Endothelial cell (in vitro differentiated cells): Measurements from ENCODE around the gene TCF23. TPM values are rescaled to one million over a fixed set of nuclear protein-coding genes. Genes with fewer than 3 reads are reported as not detected.

ENCODE experiments used
- DNase-seq: peaks from one replicate; pipeline ENCODE4 v3.0.0; 2021; ENCODE audit warnings: low spot score
- H3K27ac Mint-ChIP-seq: one replicate; pipeline ENCODE4 v1.8.0; 2021; ENCODE audit warnings: mixed read lengths, inconsistent platforms; ENCODE audit not compliant: unreplicated experiment
- H3K27me3 Mint-ChIP-seq: one replicate; pipeline ENCODE4 v1.8.0; 2021; ENCODE audit warnings: mild to moderate bottlenecking, moderate library complexity, mixed read lengths, inconsistent platforms; ENCODE audit not compliant: unreplicated experiment
- H3K36me3 Mint-ChIP-seq: one replicate; pipeline ENCODE4 v1.8.0; 2021; ENCODE audit warnings: mild to moderate bottlenecking, low read depth, mixed read lengths, inconsistent platforms; ENCODE audit not compliant: unreplicated experiment
- H3K4me1 Mint-ChIP-seq: one replicate; pipeline ENCODE4 v1.8.0; 2021; ENCODE audit warnings: mild to moderate bottlenecking, mixed read lengths, inconsistent platforms; ENCODE audit not compliant: unreplicated experiment
- H3K4me3 Mint-ChIP-seq: one replicate; pipeline ENCODE4 v1.8.0; 2021; ENCODE audit warnings: mild to moderate bottlenecking, mixed read lengths, inconsistent platforms; ENCODE audit not compliant: unreplicated experiment
- H3K9me3 Mint-ChIP-seq: one replicate; pipeline ENCODE4 v1.8.0; 2021; ENCODE audit warnings: mixed read lengths, inconsistent platforms; ENCODE audit not compliant: unreplicated experiment
- CTCF ChIP-seq: fragments of 200-600 bp; sonication (generic); IDR thresholded peaks from one replicate; pipeline ENCODE4 v1.5.0; 2021; ENCODE audit warnings: antibody characterized with exemption; ENCODE audit not compliant: unreplicated experiment
- total RNA-seq: library from RNA; stranded (reverse); fragmentation: NEBNext Ultra II Directional; extraction: Animal tissue kit (Norgen Biotek cat#: 25700); gene quantifications from one replicate; pipeline ENCODE4 v1.2.1, GENCODE V29; 2021; ENCODE audit not compliant: unreplicated experiment

TCF23 gene
- total RNA-seq, 1 donor from 2014 or later, result not detected

GRCh38 chr2:27204566-27204965, 55.8 kb downstream of the TCF23 start:
- peaks cover 10% of the 10 kb centered on the region for H3K27me3 Mint-ChIP-seq
- peaks cover 67% of the 10 kb centered on the region for H3K36me3 Mint-ChIP-seq
- TF ChIP-seq CTCF, result no peak
- no peaks in the 10 kb centered on the region for H3K9me3 Mint-ChIP-seq
- H3K27ac Mint-ChIP-seq, result no peak overlapping the region
- no peak for DNase-seq
- H3K4me3 Mint-ChIP-seq, result no peak overlapping the region
- H3K4me1 Mint-ChIP-seq, result peaks cover 7% of the 10 kb centered on the region

- peaks cover 67% of the 10 kb centered on the region for H3K36me3 Mint-ChIP-seq
Observed at GRCh38 chr2:27205206-27205605, 56.4 kb downstream of the TCF23 start.

GRCh38 chr2:27206346-27206745, 57.5 kb downstream of the TCF23 start:
- Mint-ChIP-seq H3K27ac (no peak overlapping the region), H3K27me3 (peaks cover 11% of the 10 kb centered on the region), H3K4me1 (peaks cover 13% of the 10 kb centered on the region), H3K36me3 (peaks cover 64% of the 10 kb centered on the region), H3K9me3 (no peaks in the 10 kb centered on the region), H3K4me3 (no peak overlapping the region)
- TF ChIP-seq CTCF, result no peak
- DNase-seq, result no peak

More at GRCh38 chr2:27205206-27205605, 56.4 kb downstream of the TCF23 start:
- DNase-seq, result no peak
- no peak overlapping the region for H3K27ac Mint-ChIP-seq
- no peak for TF ChIP-seq CTCF
- H3K9me3 Mint-ChIP-seq, result no peaks in the 10 kb centered on the region
- peaks cover 13% of the 10 kb centered on the region for H3K4me1 Mint-ChIP-seq
- H3K27me3 Mint-ChIP-seq, result peaks cover 11% of the 10 kb centered on the region
- peak overlapping the region; percentile 8 for H3K4me3 Mint-ChIP-seq

Other genes with a start within 250 kb of the TCF23 start
- gene MAPRE3, start 178.4 kb upstream of the TCF23 start, total RNA-seq, result 4.1 TPM
- gene TMEM214, start 116.0 kb upstream of the TCF23 start, total RNA-seq, result 55.3 TPM
- gene AGBL5, start 97.3 kb upstream of the TCF23 start, total RNA-seq, result 32.5 TPM
- gene OST4, start 77.3 kb upstream of the TCF23 start, total RNA-seq, result 379 TPM
- gene EMILIN1, start 70.4 kb upstream of the TCF23 start, total RNA-seq, result 2.1 TPM
- gene KHK, start 62.2 kb upstream of the TCF23 start, total RNA-seq, result 1.4 TPM
- gene CGREF1, start 29.9 kb upstream of the TCF23 start, total RNA-seq, result not detected
- 0.31 TPM for gene ABHD1, start 25.2 kb upstream of the TCF23 start, total RNA-seq
- 42.9 TPM for gene PREB, start 14.4 kb upstream of the TCF23 start, total RNA-seq
- not detected for gene PRR30, start 9.6 kb upstream of the TCF23 start, total RNA-seq
- gene ATRAID, start 63.0 kb downstream of the TCF23 start, total RNA-seq, result 89.9 TPM
- 63.0 TPM for gene SLC5A6, start 63.3 kb downstream of the TCF23 start, total RNA-seq
- 49.4 TPM for gene CAD, start 68.4 kb downstream of the TCF23 start, total RNA-seq
- gene SLC30A3, start 114.0 kb downstream of the TCF23 start, total RNA-seq, result not detected
- gene DNAJC5G, start 126.4 kb downstream of the TCF23 start, total RNA-seq, result not detected
- gene TRIM54, start 133.4 kb downstream of the TCF23 start, total RNA-seq, result not detected
- 1.5 TPM for gene UCN, start 159.4 kb downstream of the TCF23 start, total RNA-seq
- gene MPV17, start 174.1 kb downstream of the TCF23 start, total RNA-seq, result 55.0 TPM
- gene GTF3C2, start 207.8 kb downstream of the TCF23 start, total RNA-seq, result 61.4 TPM
- gene EIF2B4, start 221.3 kb downstream of the TCF23 start, total RNA-seq, result 48.6 TPM
- 90.5 TPM for gene SNX17, start 221.6 kb downstream of the TCF23 start, total RNA-seq
- 20.8 TPM for gene ZNF513, start 231.7 kb downstream of the TCF23 start, total RNA-seq